ENCODE results near the gene ZNF836. TPM values are rescaled to one million over a fixed set of nuclear protein-coding genes. Genes with fewer than 3 reads are reported as not detected.

ZNF836 gene
- total RNA-seq, 1 experiment from 2014 or later = 28.8 TPM

DNA sequence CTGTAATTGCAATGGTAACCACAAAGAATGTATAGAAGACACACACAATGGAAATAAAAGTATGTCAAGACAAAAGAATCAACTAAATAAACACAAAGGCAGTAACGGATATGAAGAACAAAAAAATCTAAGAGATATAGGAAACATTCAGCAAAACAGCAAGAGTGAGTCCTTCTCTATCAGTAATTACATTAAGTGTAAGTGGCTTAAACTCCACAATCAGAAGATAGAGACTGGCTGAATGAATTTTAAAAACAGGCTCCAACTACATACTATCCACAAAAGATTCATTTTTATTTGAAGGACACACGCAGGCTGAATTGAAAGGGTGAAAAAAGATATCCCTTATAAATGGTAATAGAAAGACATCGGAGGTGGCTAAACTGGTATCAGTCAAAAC lies 51.1 kb downstream of the ZNF836 start (continued):
- TF ChIP-seq PRRX2 (CRISPR knock-in tag; IDR thresholded peaks at IDR 0.05) (no peak), NR2C2 (CRISPR knock-in tag; IDR thresholded peaks at IDR 0.05) (no peak), MXD4 (CRISPR knock-in tag; IDR thresholded peaks at IDR 0.05; ENCODE audit: borderline replicate concordance) (no peak), NFE2L1 (CRISPR knock-in tag; IDR thresholded peaks at IDR 0.05) (no peak), HMGA2 (CRISPR knock-in tag; IDR thresholded peaks at IDR 0.05) (no peak), ZNF232 (CRISPR knock-in tag; IDR thresholded peaks at IDR 0.05) (no peak), TP53 (CRISPR knock-in tag; IDR thresholded peaks at IDR 0.05) (no peak), TCF7 (CRISPR knock-in tag; IDR thresholded peaks at IDR 0.05; ENCODE audit: low read depth) (no peak), TEAD1 (CRISPR knock-in tag; IDR thresholded peaks at IDR 0.05) (no peak)
- TF ChIP-seq, protein P1, sequence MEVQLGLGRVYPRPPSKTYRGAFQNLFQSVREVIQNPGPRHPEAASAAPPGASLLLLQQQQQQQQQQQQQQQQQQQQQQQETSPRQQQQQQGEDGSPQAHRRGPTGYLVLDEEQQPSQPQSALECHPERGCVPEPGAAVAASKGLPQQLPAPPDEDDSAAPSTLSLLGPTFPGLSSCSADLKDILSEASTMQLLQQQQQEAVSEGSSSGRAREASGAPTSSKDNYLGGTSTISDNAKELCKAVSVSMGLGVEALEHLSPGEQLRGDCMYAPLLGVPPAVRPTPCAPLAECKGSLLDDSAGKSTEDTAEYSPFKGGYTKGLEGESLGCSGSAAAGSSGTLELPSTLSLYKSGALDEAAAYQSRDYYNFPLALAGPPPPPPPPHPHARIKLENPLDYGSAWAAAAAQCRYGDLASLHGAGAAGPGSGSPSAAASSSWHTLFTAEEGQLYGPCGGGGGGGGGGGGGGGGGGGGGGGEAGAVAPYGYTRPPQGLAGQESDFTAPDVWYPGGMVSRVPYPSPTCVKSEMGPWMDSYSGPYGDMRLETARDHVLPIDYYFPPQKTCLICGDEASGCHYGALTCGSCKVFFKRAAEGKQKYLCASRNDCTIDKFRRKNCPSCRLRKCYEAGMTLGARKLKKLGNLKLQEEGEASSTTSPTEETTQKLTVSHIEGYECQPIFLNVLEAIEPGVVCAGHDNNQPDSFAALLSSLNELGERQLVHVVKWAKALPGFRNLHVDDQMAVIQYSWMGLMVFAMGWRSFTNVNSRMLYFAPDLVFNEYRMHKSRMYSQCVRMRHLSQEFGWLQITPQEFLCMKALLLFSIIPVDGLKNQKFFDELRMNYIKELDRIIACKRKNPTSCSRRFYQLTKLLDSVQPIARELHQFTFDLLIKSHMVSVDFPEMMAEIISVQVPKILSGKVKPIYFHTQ (CRISPR knock-in tag; IDR thresholded peaks at IDR 0.05) = no peak

DNA sequence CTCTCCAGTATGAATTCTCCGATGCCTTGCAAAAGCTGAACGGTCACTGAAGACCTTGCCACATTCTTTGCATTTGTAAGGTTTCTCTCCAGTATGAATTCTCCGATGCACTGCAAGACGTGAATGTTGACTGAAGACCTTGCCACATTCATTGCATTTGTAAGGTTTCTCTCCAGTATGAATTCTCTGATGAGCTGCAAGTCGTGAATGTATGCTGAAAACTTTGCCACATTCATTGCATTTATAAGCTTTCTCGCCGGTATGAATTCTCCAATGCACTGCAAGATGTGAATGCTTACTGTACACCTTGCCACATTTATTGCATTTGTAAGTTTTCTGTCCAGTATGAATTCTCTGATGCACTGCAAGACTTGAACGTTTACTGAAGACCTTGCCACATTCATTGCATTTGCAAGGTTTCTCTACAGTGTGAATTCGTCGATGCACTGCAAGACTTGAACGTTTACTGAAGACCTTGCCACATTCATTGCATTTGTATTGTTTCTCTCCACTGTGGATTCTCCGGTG lies 55.8 kb downstream of the ZNF836 start:
- Mint-ChIP-seq H3K4me1 (no peaks in the 10 kb centered on the region), H3K27ac (no peak overlapping the region), H3K36me3 (peaks cover 95% of the 10 kb centered on the region), H3K9me3 (peaks cover 95% of the 10 kb centered on the region), H3K4me3 (no peak overlapping the region), H3K27me3 (ENCODE audit: low read depth) (peaks cover 44% of the 10 kb centered on the region)
- DNase-seq (ENCODE audit: low spot score) (no peak), ATAC-seq (no peak)
- POLR2A ChIA-PET = no interaction called here
- TF ChIP-seq NR3C1 (CRISPR knock-in tag; conservative IDR thresholded peaks at IDR 0.05; ENCODE audit: low read depth) (no peak), FOXJ3 (CRISPR knock-in tag; IDR thresholded peaks at IDR 0.05; ENCODE audit: borderline replicate concordance) (no peak), KAT7 (CRISPR knock-in tag; IDR thresholded peaks at IDR 0.05; ENCODE audit: borderline replicate concordance) (no peak), SOX15 (CRISPR knock-in tag; IDR thresholded peaks at IDR 0.05) (no peak), RORB (CRISPR knock-in tag; IDR thresholded peaks at IDR 0.05) (no peak), SMAD4 (CRISPR knock-in tag; IDR thresholded peaks at IDR 0.05) (no peak)
- TF ChIP-seq, protein P2, sequence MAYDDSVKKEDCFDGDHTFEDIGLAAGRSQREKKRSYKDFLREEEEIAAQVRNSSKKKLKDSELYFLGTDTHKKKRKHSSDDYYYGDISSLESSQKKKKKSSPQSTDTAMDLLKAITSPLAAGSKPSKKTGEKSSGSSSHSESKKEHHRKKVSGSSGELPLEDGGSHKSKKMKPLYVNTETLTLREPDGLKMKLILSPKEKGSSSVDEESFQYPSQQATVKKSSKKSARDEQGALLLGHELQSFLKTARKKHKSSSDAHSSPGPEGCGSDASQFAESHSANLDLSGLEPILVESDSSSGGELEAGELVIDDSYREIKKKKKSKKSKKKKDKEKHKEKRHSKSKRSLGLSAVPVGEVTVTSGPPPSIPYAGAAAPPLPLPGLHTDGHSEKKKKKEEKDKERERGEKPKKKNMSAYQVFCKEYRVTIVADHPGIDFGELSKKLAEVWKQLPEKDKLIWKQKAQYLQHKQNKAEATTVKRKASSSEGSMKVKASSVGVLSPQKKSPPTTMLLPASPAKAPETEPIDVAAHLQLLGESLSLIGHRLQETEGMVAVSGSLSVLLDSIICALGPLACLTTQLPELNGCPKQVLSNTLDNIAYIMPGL (CRISPR knock-in tag; IDR thresholded peaks at IDR 0.05) = no peak
- TF ChIP-seq, protein P3, sequence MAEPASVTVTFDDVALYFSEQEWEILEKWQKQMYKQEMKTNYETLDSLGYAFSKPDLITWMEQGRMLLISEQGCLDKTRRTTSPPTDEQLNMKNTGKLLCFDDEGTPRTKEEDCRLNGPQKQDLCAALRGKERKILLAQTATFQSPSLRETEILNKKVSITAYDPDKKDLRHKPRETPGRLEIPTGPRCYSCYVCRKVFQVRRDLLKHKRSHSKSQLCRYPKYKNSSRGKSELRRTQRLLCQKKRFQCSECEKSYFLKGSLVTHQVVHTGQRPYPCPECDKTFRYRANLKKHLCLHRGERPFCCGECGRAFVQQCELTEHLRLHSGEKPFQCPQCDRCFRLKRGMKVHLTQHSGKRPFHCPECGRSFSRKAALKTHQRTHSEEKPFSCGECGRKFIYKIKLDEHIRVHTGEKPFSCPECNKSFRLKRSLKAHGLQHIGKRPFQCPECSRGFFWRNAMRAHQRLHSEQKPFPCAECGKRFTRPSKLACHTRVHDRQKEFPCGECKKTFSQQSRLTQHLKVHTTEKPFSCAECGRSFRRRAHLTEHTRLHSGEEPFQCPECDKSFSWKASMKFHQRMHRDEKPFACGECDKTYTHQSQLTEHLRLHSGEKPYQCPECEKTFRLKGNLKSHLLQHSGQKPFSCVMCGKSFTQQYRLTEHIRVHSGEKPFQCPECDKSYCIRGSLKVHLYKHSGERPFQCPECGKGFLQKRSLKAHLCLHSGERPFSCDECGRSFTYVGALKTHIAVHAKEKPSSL (CRISPR knock-in tag; conservative IDR thresholded peaks at IDR 0.05) = no peak
- TF ChIP-seq, protein P4, sequence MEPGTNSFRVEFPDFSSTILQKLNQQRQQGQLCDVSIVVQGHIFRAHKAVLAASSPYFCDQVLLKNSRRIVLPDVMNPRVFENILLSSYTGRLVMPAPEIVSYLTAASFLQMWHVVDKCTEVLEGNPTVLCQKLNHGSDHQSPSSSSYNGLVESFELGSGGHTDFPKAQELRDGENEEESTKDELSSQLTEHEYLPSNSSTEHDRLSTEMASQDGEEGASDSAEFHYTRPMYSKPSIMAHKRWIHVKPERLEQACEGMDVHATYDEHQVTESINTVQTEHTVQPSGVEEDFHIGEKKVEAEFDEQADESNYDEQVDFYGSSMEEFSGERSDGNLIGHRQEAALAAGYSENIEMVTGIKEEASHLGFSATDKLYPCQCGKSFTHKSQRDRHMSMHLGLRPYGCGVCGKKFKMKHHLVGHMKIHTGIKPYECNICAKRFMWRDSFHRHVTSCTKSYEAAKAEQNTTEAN (CRISPR knock-in tag; IDR thresholded peaks at IDR 0.05) = no peak
- TF ChIP-seq, protein P5, sequence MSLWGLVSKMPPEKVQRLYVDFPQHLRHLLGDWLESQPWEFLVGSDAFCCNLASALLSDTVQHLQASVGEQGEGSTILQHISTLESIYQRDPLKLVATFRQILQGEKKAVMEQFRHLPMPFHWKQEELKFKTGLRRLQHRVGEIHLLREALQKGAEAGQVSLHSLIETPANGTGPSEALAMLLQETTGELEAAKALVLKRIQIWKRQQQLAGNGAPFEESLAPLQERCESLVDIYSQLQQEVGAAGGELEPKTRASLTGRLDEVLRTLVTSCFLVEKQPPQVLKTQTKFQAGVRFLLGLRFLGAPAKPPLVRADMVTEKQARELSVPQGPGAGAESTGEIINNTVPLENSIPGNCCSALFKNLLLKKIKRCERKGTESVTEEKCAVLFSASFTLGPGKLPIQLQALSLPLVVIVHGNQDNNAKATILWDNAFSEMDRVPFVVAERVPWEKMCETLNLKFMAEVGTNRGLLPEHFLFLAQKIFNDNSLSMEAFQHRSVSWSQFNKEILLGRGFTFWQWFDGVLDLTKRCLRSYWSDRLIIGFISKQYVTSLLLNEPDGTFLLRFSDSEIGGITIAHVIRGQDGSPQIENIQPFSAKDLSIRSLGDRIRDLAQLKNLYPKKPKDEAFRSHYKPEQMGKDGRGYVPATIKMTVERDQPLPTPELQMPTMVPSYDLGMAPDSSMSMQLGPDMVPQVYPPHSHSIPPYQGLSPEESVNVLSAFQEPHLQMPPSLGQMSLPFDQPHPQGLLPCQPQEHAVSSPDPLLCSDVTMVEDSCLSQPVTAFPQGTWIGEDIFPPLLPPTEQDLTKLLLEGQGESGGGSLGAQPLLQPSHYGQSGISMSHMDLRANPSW (CRISPR knock-in tag; conservative IDR thresholded peaks at IDR 0.05; ENCODE audit: low read depth) = no peak
- TF ChIP-seq, protein P6, sequence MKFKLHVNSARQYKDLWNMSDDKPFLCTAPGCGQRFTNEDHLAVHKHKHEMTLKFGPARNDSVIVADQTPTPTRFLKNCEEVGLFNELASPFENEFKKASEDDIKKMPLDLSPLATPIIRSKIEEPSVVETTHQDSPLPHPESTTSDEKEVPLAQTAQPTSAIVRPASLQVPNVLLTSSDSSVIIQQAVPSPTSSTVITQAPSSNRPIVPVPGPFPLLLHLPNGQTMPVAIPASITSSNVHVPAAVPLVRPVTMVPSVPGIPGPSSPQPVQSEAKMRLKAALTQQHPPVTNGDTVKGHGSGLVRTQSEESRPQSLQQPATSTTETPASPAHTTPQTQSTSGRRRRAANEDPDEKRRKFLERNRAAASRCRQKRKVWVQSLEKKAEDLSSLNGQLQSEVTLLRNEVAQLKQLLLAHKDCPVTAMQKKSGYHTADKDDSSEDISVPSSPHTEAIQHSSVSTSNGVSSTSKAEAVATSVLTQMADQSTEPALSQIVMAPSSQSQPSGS (CRISPR knock-in tag; IDR thresholded peaks at IDR 0.05; ENCODE audit: borderline replicate concordance, low read depth) = no peak
- TF ChIP-seq, protein P7, sequence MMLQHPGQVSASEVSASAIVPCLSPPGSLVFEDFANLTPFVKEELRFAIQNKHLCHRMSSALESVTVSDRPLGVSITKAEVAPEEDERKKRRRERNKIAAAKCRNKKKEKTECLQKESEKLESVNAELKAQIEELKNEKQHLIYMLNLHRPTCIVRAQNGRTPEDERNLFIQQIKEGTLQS (CRISPR knock-in tag; conservative IDR thresholded peaks at IDR 0.05) = no peak
- TF ChIP-seq, protein P8, sequence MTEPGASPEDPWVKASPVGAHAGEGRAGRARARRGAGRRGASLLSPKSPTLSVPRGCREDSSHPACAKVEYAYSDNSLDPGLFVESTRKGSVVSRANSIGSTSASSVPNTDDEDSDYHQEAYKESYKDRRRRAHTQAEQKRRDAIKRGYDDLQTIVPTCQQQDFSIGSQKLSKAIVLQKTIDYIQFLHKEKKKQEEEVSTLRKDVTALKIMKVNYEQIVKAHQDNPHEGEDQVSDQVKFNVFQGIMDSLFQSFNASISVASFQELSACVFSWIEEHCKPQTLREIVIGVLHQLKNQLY (CRISPR knock-in tag; IDR thresholded peaks at IDR 0.05) = no peak
- CTCF ChIA-PET = no interaction called here

Data from WTC11 (cell line).